ENCODE results near the gene GRXCR1.

- no peak for TF ChIP-seq EZH2 (IDR thresholded peaks at IDR 0.05)
- no peak for TF ChIP-seq EZH2phosphoT487 (IDR thresholded peaks at IDR 0.05)
- TF ChIP-seq CTCF (IDR thresholded peaks at IDR 0.05), result no peak
Observed at GRCh38 chr4:43066415-43066814, 173.9 kb downstream of the GRXCR1 start.

Measured in neural progenitor cell (in vitro differentiated cells).